Nephron (organoid): ENCODE results near the gene SMAD3.

ENCODE experiments used
- H3K27ac Mint-ChIP-seq, 3 experiments: 2 replicates each; pipeline ENCODE4 v1.8.0; 2020; ENCODE audit warnings: mixed read lengths in 3 of 3, mild to moderate bottlenecking in 2 of 3, moderate library complexity in 1 of 3
- H3K27me3 Mint-ChIP-seq: 2 replicates; pipeline ENCODE4 v1.8.0; 2021; ENCODE audit warnings: low read depth, mild to moderate bottlenecking, moderate library complexity, mixed read lengths
- H3K36me3 Mint-ChIP-seq: 2 replicates; pipeline ENCODE4 v1.8.0; 2020; ENCODE audit warnings: low read depth, mixed read lengths
- H3K4me1 Mint-ChIP-seq: 2 replicates; pipeline ENCODE4 v1.8.0; 2020; ENCODE audit warnings: mixed read lengths
- H3K4me3 Mint-ChIP-seq, 3 experiments: 2 replicates each; pipeline ENCODE4 v1.8.0; 2020; ENCODE audit warnings: mild to moderate bottlenecking in 3 of 3, mixed read lengths in 3 of 3, moderate library complexity in 2 of 3
- H3K9me3 Mint-ChIP-seq: 2 replicates; pipeline ENCODE4 v1.8.0; 2020; ENCODE audit warnings: mixed read lengths
- TF ChIP-seq, protein P1 (sequence below), 3 experiments: fragments of 200-600 bp; sonication (generic); IDR thresholded peaks; one replicate each; pipeline ENCODE4 v1.5.0; 2021; ENCODE audit warnings: antibody characterized with exemption in 3 of 3; ENCODE audit not compliant: unreplicated experiment in 3 of 3

Gene SMAD3

GRCh38 chr15:67188551-67189218 is 123.3 kb downstream of the SMAD3 start:
- H3K27ac Mint-ChIP-seq = peak overlapping the region; percentile 94 to 99 (median 97)
- H3K4me1 Mint-ChIP-seq = peaks cover 59% of the 10 kb centered on the region
- peaks cover 87% of the 10 kb centered on the region for H3K36me3 Mint-ChIP-seq
- no peaks in the 10 kb centered on the region for H3K27me3 Mint-ChIP-seq
- TF ChIP-seq, protein P1, sequence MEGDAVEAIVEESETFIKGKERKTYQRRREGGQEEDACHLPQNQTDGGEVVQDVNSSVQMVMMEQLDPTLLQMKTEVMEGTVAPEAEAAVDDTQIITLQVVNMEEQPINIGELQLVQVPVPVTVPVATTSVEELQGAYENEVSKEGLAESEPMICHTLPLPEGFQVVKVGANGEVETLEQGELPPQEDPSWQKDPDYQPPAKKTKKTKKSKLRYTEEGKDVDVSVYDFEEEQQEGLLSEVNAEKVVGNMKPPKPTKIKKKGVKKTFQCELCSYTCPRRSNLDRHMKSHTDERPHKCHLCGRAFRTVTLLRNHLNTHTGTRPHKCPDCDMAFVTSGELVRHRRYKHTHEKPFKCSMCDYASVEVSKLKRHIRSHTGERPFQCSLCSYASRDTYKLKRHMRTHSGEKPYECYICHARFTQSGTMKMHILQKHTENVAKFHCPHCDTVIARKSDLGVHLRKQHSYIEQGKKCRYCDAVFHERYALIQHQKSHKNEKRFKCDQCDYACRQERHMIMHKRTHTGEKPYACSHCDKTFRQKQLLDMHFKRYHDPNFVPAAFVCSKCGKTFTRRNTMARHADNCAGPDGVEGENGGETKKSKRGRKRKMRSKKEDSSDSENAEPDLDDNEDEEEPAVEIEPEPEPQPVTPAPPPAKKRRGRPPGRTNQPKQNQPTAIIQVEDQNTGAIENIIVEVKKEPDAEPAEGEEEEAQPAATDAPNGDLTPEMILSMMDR (IDR thresholded peaks at IDR 0.05; ENCODE audit: unreplicated experiment in 3 of 3) = no peak
- peak overlapping the region in 2 of 3 experiments; percentile 2 to 21 for H3K4me3 Mint-ChIP-seq
- no peaks in the 10 kb centered on the region for H3K9me3 Mint-ChIP-seq

- peaks cover 63% of the 10 kb centered on the region for H3K4me1 Mint-ChIP-seq
- H3K27ac Mint-ChIP-seq = peak overlapping the region in 2 of 3 experiments; percentile 94 to 97
- no peak overlapping the region for H3K4me3 Mint-ChIP-seq
- H3K27me3 Mint-ChIP-seq = no peaks in the 10 kb centered on the region
- TF ChIP-seq, protein P1 (IDR thresholded peaks at IDR 0.05; ENCODE audit: unreplicated experiment in 3 of 3) = no peak
- H3K9me3 Mint-ChIP-seq = no peaks in the 10 kb centered on the region
- peaks cover 85% of the 10 kb centered on the region for H3K36me3 Mint-ChIP-seq
Observed at GRCh38 chr15:67189326-67190051, 124.1 kb downstream of the SMAD3 start.

DNA sequence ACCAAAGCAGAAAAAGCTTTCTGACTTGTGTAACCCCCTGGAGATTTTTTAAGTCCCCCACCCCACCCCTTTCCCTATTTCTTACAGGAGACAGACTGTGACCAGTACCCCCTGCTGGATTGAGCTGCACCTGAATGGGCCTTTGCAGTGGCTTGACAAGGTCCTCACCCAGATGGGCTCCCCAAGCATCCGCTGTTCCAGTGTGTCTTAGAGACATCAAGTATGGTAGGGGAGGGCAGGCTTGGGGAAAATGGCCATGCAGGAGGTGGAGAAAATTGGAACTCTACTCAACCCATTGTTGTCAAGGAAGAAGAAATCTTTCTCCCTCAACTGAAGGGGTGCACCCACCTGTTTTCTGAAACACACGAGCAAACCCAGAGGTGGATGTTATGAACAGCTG is 124.9 kb downstream of the SMAD3 start:
- Mint-ChIP-seq H3K27ac (no peak overlapping the region), H3K9me3 (no peaks in the 10 kb centered on the region), H3K4me3 (no peak overlapping the region), H3K4me1 (peaks cover 58% of the 10 kb centered on the region), H3K27me3 (no peaks in the 10 kb centered on the region), H3K36me3 (peaks cover 85% of the 10 kb centered on the region)
- TF ChIP-seq, protein P1 (IDR thresholded peaks at IDR 0.05; ENCODE audit: unreplicated experiment in 3 of 3) = no peak

DNA sequence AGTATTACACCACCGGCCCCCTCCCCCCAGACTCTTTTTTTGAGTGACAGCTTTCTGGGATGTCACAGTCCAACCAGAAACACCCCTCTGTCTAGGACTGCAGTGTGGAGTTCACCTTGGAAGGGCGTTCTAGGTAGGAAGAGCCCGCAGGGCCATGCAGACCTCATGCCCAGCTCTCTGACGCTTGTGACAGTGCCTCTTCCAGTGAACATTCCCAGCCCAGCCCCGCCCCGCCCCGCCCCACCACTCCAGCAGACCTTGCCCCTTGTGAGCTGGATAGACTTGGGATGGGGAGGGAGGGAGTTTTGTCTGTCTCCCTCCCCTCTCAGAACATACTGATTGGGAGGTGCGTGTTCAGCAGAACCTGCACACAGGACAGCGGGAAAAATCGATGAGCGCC is 125.4 kb downstream of the SMAD3 start:
- Mint-ChIP-seq H3K27ac (peak overlapping the region in 1 of 3 experiments; percentile 65), H3K9me3 (no peaks in the 10 kb centered on the region), H3K4me1 (peaks cover 53% of the 10 kb centered on the region), H3K27me3 (no peaks in the 10 kb centered on the region), H3K36me3 (peaks cover 84% of the 10 kb centered on the region), H3K4me3 (no peak overlapping the region)
- TF ChIP-seq, protein P1 (IDR thresholded peaks at IDR 0.05; ENCODE audit: unreplicated experiment in 3 of 3) = no peak

- peaks cover 54% of the 10 kb centered on the region for H3K4me1 Mint-ChIP-seq
- H3K27me3 Mint-ChIP-seq = no peaks in the 10 kb centered on the region
- H3K4me3 Mint-ChIP-seq = no peak overlapping the region
- TF ChIP-seq, protein P1 (IDR thresholded peaks at IDR 0.05; ENCODE audit: unreplicated experiment in 3 of 3) = no peak
- no peaks in the 10 kb centered on the region for H3K9me3 Mint-ChIP-seq
- peaks cover 79% of the 10 kb centered on the region for H3K36me3 Mint-ChIP-seq
- peak overlapping the region in 2 of 3 experiments; percentile 7 to 75 for H3K27ac Mint-ChIP-seq
Observed at GRCh38 chr15:67192185-67192820, 126.9 kb downstream of the SMAD3 start.
